HG03342 (cell line): Measurements from ENCODE around the gene KMT2B.
"Not testable (repeated sequence)": the region's sequence is repeated elsewhere in the genome, so short reads cannot be mapped to it uniquely, and the experiment has no call there.

Experiments used
- ATAC-seq: cut with Tn5 transposase; IDR thresholded peaks from one replicate; pipeline ENCODE4 v1.9.1; 2021; ENCODE audit warnings: mild to moderate bottlenecking, moderate library complexity; ENCODE audit not compliant: unreplicated experiment

Gene KMT2B

DNA sequence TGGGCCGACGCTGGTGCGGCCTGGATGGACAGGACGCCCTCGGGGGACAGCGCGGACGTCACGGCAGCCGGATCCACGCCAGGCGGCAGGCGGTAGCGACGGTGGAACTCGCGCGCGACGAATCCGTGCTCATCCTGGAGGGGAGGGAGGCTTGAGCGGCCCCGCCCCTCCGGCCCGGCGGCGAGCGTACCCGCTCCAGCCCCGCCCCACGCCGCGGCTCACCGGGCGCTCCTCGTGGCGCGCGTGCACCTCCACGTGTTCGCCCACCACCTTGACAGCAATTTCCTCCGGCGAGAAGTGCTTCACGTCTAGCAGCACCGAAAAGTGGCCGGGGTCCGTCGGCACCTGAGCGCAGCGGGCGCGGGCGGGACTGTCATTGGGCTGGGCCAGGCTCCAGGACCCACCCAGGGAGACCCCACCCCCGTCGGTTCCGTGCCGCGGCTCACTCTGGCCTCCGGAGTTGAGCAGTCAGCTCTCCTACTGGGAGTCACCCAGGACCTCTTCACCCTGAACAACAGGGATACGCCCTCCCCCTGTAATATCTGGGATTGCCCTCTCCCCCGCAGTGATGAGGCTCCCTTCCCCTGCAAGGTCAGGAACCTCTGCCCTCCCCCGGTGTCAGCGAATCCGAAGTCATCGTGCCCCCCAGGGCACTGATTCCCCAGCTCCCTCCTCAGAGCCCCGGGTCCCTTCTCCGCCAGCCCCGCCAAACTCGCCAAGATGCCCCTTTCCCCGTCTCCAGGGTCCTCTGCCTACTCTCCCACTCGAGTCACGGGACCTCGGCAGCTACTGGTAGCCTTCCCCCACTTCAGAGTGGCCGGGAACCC, 38.0 kb downstream of the KMT2B start:
- ATAC-seq, result no peak

DNA sequence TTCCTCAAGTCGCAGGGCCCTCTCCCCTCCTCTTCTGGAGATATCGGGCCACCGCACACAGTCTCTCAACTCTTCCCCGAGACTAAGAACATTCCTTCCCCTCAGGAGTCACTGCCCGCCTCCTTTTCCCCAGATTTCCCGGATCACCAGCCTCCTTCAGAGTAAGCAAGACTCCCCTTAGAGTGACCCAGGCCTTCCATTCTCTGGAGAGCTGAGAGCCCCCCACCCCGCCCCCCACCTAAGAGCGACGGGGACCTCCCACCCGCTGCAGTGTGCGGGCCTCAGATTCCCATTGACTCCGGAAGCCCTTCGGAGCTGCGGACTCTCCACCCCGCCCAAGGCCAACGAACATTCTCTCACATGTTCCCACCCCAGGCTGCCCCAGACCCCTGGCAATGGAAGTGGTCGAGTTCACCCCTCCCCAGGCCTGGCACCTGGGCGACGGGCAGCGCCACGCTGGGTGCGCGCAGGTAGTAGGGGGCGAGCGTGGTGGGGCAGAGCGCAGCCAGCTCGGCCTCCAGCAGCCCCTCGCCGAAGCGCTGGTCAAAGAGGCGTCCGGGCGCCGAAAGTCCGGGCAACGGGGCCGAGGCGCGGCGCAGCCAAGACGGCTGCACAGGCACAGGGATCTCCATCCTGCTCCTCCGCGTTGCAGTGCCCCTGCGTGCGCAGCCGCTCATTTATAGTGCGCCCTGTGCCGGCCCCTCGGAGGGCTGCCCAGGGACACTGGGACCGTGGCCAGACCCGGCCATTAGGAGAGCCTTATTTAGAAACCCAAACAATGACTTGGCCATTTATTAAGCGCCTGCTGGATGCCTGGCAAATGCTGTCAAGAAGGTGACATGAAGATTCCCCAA, 38.8 kb downstream of the KMT2B start, which contains the start of gene HSPB6:
Gene HSPB6, minus strand, starts transcription at position 653 of the 854 bp plus-strand sequence. Its CDS starts 21 bp downstream, at position 632.
- no peak for ATAC-seq

DNA sequence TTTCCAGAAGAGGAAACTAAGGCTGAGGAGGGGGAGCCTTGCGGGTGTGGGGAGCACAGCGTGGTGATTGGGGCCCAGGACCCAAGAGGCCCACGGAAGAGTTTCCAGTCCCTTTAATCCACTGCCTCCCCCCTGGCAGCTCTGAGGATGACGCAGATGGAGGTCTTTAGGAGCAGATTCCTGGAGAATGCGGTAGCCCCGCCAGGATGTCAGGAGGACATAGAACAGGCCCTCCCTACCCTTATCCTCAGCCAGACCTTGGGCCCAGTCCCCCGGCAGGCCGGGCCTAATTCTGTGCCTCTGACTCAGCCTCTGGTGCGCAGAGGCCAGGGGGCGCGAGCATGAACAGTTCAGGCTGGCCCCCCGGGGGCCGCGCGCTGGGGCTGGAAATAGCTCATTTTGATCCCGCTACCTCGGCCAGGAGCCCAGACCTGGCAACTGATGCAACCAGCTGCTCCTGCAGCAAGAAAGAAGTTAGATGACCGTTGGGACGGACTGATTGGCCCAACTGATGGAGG, 39.5 kb downstream of the KMT2B start:
- peak; percentile 9 for ATAC-seq

DNA sequence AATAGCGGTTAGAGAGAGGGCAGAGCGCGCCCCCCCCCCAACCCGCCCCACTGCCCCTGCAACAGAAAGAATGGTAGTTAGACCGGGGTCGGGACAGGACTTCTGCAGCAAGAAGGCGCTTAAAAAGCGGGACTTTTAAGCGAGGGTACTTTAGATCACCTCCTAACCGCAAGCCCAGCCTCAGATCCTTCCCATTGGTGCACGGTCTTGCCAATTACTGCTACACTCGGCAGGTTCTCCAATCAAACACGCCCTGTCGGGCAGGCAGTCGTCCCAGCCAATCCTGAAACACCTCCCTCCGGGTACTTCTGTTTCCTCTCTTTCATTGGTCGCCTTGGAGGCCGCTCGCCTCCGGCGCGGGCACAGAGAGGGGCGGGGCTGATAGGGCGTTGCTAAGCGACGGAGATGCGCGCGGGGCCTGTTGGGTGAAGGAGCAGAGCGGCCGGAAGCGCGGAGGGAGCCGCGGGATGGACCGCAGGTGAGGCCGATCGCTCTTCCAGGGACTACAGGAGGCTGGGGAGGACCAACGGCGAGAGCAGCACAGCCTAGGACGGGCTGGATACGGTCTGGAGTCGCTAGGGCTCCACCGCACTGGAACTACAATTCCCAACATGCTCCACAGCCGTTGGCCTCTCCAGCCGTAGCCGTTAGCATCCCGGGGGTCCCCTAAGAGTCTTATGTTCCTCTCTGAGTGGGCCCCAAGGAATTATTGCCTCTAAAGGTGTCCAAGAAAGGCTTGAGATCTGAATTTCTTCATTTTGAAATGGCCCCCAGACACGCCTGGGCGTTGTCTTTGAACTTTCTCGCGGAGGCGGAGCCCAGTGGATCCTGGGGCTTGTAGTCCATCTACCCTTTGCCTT, 40.2 kb downstream of the KMT2B start, which contains the start of gene PROSER3:
Gene PROSER3, plus strand, starts transcription at position 428 of the 860 bp plus-strand sequence. Its CDS starts 40 bp downstream, at position 468.
- ATAC-seq, result peak; percentile 94

DNA sequence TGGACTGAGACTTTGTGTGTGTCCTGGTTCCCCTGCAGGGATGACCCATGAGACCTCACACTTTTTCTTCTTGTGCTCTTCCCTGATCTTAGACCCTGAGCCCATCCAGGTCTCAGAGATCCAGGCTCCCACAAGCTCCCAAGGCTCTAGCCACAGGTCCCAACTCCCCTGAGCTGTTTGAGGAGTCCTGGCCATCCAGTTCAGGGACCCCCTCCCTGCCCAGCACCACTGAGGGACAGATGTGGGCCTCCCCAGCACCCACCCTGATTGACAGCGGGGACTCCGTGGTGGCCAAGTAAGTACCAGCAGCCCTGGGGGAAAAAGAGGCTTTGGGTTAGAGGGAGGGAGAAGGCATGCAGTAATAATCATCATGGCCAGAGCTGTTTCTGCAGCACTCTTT, 41.9 kb downstream of the KMT2B start:
- ATAC-seq, result no peak

DNA sequence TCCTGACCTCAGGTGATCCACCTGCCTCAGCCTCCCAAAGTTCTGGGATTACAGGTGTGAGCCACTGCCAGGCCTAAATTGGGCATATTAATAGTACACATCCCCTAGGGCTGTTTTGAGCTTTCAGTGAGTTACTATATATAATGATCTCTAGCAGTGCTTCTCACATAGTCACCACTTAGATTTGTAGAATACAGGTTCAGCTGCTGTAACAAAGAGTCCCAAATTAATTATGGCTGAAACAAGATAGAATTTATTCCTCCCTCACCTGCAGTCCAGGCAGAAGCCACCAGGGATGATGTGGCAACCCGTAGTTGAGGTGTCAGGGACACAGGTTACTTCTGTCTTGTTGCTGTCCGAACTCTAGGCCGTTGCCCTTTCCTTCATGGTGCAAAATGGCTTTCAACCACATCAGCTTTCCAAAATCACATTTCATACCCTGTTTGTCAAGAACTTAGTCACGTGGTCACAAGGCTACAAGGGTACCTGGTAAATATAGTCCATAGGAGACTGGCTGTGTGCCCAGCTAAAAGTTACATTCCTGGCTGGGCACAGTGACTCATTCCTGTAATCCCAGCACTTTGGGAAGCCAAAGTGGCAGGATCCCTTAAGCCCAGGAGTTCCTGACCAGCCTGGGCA, 43.0 kb downstream of the KMT2B start:
- no peak for ATAC-seq

DNA sequence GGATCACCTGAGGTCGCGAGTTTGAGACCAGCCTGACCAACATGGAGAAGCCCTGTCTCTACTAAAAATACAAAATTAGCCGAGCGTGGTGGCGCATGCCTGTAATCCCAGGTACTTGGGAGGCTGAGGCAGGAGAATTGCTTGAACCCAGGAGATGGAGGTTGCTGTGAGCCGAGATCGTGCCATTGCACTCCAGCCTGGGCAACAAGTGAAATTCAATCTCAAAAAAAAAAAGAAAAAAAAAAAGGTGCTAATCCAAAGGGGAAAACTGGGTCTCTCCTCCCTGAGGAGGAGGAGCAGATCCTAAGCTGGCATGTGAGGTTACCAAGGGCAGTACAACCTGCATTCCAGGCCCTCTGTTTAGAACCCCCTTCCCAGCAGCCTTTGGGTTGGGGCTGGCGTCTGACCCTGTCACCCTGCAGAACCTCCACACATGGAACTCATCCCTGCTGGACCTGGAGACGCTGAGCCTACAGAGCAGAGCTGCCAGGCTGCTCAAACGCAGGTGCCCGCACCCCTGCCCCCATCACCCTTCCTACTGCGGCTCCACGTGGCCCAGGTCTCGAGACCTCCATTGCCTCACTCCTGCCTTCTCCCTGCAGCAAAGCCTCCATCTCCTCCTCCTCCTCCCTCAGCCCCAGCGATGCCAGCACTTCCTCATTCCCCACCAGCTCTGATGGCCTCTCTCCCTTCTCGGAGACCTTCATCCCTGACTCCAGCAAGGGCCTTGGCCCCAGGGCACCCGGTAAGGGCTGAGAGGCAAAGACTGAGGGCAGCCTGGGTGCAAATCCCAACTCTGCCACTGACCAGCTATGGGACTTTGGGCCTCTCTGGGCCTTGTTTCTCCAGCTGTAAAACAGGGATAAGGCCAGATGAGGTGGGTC, 46.9 kb downstream of the KMT2B start:
- ATAC-seq, result no peak

DNA sequence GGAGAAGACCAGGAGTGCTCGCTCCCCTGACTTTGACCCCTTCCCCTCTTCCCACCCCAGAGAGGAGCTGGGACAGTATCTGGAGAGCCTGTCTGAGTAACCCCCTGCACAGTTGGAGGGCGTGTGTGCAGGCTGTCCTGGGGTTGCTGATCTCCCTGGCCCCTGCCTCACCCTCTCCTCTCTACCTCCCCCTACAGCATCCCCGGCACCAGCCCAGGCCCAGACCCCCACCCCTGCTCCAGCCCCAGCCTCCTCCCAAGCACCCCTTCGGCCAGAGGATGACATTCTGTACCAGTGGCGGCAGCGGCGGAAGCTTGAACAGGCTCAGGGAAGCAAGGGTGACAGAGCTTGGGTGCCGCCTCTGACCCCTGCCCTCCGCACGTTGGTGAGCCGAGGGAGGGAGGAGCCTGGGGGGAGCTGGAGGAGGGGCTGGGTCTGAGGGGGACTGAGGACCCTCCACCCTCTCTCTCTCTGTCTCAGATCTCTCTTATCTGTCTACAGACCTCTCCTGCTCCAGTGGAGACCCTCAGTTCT, 48.8 kb downstream of the KMT2B start:
- ATAC-seq, result no peak

DNA sequence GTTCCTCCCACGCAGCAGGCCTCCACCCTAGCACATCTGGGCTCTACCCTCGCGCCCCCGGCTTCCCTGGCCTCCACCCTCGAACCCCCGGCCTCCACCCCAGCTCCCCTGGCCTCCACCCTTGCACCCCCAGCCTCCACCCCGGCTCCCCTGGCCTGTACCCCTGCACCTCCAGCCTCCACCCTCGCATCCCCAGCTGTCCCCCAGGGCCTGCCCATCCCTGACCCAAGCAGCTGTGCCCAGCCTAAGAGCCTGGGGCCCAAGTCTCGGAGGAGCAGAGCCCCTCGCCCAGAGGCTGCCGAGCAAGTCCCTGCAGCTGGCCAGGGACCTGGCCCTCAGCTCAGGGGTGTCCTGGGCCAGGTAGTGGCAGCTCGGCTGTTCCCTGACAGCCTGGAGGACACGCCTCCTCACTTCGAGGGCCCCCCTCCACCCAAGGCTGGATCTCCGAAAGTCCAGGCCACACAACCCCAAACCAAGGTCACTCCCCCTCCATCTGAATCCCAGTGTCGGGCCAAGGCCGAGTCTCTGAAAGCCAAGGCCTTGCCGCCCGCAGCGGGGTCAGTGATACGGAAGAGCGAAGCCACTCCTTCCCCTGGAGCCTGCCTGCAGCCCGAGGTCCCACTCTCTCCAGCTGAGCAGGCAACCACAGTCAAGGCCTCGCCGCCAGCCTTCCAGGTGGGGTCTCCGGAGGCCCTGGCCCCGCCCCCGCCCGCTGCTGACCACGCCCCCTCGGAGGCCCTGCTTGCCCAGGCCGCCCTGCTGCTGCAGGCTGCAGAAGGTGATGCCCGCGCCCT, 49.7 kb downstream of the KMT2B start:
- no peak for ATAC-seq

DNA sequence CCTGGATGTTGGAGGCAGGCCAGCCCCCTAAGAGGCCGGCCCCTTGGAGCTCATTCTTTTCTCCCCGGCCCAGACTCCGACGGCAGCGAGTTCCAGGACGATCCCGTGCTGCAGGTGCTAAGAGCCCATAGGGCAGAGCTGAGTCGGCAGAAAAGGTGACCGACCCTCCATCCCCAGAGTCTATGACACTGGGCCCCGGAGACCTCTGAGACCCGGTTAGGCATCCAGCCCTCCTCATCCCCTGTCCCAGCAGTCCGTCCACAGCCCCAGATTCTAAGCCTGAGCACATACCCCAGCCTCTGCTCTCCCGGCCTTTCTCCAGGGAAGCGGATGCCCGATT, 50.2 kb downstream of the KMT2B start:
- ATAC-seq, result no peak

DNA sequence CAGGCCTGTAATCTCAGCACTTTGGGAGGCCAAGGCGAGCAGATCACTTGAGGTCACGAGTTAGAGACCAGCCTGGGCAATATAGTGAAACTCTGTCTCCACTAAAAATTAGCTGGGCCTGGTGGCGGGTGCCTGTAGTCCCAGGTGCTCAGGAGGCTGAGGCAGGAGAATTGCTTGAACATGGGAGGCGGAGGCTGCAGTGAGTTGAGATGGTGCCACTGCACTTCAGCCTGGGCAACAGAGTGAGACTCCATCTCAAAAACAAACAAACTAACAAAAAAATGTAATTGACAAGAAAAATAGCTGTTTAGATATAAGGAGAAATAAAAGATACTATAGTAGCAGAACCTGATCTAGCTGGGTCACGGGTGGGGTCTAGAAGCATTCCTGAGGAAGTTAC, 54.6 kb downstream of the KMT2B start:
- ATAC-seq, result not testable (repeated sequence)

DNA sequence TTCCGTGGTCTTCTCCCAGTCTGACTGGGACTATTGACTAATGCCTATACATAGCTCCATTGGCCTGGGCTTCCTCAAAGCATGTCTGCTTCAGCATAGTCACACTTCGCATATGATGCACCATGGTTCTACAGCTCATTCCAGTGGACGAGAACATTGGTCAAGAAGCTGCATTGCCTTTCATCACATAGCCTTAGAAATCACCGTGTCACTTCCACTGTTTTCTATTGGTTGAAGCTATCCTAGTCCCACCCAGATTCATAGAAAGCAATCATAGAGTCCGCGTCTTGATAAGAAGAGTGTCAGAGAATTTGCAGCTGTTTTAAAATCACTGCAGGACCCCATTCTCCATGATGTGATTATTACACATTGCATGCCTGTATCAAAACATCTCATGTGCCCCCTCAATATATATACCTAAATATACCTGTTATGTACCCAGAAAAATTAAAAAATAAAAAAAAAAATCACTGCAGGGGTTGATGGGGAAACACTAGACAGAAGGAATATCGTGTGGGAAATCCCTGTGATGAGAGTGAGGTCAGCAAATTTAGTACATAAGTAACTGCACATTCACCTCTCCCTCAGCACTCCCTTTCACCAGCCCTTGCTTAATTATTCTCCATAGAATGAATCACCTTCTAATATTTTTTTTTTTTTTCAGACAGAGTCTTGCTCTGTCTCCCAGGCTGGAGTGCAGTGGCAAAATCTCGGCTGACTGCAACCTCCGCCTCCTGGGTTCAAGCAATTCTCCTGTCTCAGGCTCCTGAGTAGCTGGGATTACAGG, 55.4 kb downstream of the KMT2B start:
- no peak for ATAC-seq

DNA sequence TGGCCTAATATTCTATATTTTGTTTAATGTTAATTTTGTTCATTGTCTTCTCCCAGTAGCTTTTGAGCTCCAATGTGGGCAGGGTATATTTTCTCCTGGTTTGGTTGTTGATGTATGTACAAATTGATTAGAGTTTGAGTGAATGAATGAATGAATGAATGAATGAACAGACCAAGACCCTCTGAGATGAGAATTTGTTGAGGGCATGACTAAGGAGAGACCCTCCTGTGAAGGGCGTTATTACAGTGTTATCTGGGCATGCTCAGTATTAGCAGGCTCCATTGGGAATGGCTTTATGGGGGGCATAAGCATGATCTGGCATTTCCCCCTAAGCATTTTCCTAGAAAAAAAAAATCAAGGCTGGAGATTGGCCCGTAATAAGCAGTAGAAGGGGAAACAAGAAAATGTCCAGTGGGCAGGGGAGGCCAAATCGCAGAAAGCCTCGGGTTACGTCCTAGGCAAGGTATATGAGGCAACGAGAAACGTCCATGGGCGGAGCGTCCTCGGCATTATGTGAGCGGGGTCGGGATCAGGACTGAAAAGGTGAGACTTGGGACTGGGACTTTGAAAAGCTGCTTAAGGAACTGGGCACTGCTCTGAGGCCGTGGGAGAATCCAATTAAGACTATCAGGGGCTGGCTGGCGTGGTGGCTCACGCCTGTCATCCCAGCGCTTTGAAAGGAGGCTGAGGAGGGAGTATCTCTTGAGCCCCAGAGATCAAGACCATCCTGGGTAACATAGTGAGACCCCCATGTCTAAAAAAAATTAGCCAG, 56.7 kb downstream of the KMT2B start:
- ATAC-seq, result no peak

DNA sequence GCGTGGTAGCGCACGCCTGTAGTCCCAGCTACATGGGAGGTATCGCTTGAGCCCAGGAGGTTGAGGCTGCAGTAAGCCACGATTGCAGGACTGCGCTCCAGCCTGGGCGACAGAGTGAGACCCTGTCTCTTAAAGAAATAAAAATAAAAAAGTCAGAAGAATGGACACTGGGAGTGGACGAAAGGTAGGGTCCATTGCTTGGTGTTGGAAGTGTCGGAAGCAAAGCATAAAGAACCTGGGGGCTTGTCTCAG, 57.2 kb downstream of the KMT2B start:
- no peak for ATAC-seq

DNA sequence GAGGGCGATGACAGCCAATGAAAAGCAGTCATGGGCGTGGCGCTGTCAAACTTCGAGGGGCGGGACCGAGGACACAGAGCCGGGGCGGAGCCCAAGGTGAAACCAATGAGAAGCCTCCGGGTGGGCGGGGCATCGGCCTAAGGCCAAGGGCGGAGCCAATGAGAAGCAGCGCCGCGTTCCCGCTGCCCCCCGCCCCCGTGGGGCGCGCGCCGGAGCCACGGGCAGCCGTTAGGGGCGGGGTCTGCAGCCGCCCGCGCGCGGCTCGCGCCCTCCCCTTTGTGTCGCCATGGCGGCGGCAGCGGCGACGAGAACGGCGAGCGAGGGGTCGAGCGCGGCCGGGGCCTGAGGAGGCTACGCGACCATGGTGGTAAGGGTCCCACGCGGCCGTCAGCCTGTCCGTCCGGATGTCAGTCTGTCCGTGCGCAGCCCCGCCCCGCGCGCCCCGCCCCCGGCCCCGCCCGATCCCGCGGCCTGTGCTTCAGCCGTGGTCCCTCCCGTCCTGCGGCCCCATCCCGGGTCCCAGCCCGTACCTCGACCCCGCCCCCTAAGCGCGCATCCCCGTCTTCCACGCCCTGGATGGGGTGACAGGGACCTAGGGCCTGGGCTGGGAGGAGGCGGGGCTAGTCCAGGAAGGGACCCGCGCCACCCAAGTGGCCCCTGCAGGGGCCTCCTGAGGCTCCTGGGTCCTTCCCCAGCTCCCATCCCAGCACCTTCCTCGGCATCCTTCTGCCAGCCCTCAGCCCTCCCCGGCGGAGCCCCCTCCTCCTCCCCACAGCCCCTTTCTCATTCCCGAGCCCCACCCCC, 57.7 kb downstream of the KMT2B start, which contains the start of gene ARHGAP33:
Gene ARHGAP33, plus strand, starts transcription at position 267 of the 804 bp plus-strand sequence. Its CDS starts 95 bp downstream, at position 362.
- peak; percentile 90 for ATAC-seq
